Subcutaneous adipose tissue (tissue), 4 donors: ENCODE data around the gene RSBN1. TPM values are rescaled to one million over a fixed set of nuclear protein-coding genes. Genes with fewer than 3 reads are reported as not detected.

Experiments
- total RNA-seq, 4 donors: library from RNA; depleted of rRNA; stranded (reverse); fragments of >200 nt; gene quantifications; one replicate each; pipeline ENCODE4 v1.1.0, GENCODE V29; 2016
- TF ChIP-seq, protein P1 (sequence below): fragments of 450-650 bp; IDR thresholded peaks from one replicate; pipeline ENCODE4 v1.5.1; 2016; ENCODE audit warnings: low read depth, mild to moderate bottlenecking, control low read depth, antibody characterized with exemption, moderate library complexity

RSBN1 gene
- total RNA-seq, 4 donors from 2014 or later, result 19.8 to 29.3 (median 21.4) TPM

DNA sequence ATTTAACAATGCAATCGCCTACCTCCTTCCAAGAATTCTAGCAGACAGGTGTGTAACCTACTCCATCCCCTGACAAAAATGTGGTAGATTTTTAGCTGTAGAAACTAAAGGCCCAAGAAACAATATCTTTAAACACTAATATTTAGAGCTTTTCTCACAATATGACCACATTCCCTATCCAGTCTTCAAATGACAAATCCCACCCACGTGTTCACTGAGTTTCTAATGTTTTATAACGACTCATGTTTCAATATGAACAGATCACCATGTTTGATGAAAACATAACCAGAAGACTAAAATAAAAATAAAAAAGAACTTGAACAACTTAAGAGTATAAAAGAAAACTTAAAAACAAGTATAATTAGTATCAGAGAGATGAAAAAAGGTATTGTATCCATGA lies 24.6 kb downstream of the RSBN1 start:
- TF ChIP-seq, protein P1, sequence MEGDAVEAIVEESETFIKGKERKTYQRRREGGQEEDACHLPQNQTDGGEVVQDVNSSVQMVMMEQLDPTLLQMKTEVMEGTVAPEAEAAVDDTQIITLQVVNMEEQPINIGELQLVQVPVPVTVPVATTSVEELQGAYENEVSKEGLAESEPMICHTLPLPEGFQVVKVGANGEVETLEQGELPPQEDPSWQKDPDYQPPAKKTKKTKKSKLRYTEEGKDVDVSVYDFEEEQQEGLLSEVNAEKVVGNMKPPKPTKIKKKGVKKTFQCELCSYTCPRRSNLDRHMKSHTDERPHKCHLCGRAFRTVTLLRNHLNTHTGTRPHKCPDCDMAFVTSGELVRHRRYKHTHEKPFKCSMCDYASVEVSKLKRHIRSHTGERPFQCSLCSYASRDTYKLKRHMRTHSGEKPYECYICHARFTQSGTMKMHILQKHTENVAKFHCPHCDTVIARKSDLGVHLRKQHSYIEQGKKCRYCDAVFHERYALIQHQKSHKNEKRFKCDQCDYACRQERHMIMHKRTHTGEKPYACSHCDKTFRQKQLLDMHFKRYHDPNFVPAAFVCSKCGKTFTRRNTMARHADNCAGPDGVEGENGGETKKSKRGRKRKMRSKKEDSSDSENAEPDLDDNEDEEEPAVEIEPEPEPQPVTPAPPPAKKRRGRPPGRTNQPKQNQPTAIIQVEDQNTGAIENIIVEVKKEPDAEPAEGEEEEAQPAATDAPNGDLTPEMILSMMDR, result no peak

DNA sequence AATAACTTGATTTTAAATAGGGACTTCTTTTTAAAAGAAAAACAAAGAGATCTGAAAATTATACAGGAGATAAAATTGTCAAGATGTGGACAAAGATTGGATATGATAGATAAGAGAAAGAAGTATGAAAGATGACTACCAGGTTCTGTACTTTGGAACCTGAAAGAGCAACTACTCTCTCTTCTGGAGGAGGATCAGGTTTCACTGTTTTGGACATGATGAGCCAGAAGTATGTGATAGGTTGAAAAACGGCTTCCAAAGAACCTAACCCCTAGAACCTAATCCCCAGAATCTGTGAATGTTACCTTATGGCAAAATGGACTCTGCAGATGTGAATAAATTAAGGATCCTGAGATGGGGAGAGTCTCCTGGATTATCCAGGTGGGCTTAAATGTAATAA lies 26.2 kb downstream of the RSBN1 start:
- TF ChIP-seq, protein P1, result no peak

DNA sequence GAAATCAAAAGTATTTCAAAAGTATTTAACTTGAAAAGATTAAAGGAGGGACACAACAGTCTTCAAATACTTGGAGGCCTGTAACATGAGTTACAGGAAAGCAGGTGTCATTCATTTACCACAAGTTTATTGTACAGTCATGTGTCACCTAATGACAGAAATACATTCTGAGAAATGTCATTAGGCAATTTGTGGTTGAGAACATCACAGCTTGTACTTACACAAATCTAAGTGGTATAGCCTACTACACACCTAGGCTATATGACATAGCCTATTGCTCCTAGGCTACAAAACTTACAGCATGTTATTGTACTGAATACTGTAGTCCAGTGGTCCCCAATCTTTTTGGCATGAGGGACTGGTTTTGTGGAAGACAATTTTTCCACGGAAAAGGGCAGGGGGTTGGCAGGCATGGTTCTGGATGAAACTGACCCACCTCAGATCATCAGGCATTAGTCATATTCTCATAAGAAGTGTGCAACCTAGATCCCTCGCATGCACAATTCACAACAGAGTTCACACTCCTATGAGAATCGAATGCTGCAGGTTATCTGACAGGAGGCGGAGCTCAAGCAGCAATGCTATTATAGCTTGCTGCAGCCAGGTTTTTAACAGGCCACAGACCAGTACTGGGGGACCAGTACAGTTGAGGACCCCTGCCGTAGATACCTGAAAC lies 28.0 kb downstream of the RSBN1 start:
- TF ChIP-seq, protein P1, result no peak

GRCh38 chr1:113783254-113784103 lies 28.8 kb downstream of the RSBN1 start:
- TF ChIP-seq, protein P1, result no peak

DNA sequence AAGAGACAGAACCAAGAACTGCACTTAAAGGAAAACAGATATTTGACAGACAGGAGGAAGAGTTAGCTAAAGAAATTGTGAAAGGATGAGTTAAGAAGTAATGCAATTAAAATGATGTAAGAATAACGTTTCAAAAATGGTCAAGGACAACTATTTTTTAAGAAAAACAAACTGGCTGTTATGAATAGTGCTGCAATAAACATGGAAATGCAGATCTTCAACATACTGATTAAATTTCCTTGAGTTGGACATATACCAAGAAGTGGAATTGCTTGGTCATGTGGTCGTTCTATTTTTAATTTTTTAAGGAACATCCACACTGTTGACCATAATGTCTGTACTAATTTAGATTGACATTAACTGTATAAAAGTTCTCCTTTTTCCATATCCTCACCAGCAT lies 29.9 kb downstream of the RSBN1 start:
- TF ChIP-seq, protein P1, result no peak

GRCh38 chr1:113780374-113781146 lies 31.7 kb downstream of the RSBN1 start:
- TF ChIP-seq, protein P1, result no peak

- TF ChIP-seq, protein P1, result no peak
Measured at GRCh38 chr1:113779542-113779941, 32.7 kb downstream of the RSBN1 start.
